HG02623 (cell line): Measurements from ENCODE around the gene DNAH11.
"Not testable (repeated sequence)": the region's sequence is repeated elsewhere in the genome, so short reads cannot be mapped to it uniquely, and the experiment has no call there.

ENCODE experiments used
- ATAC-seq: cut with Tn5 transposase; IDR thresholded peaks from one replicate; pipeline ENCODE4 v1.9.1; 2021; ENCODE audit warnings: moderate library complexity; ENCODE audit not compliant: unreplicated experiment

The DNAH11 gene

GRCh38 chr7:21704359-21704758 is 161.5 kb downstream of the DNAH11 start:
- no peak for ATAC-seq

- no peak for ATAC-seq
These were observed 163.3 kb downstream of the DNAH11 start for GRCh38 chr7:21706131-21706530.

- ATAC-seq = no peak
These were observed 164.7 kb downstream of the DNAH11 start for GRCh38 chr7:21707566-21707965.

- ATAC-seq = no peak
These were observed 165.3 kb downstream of the DNAH11 start for GRCh38 chr7:21708096-21708495.

- ATAC-seq = no peak
These were observed 174.5 kb downstream of the DNAH11 start for GRCh38 chr7:21717323-21717722.

GRCh38 chr7:21718391-21718790 is 175.6 kb downstream of the DNAH11 start:
- ATAC-seq = no peak

- no peak for ATAC-seq
These were observed 177.0 kb downstream of the DNAH11 start for GRCh38 chr7:21719846-21720245.

GRCh38 chr7:21722371-21722770 is 179.5 kb downstream of the DNAH11 start:
- no peak for ATAC-seq

GRCh38 chr7:21724562-21724961 is 181.7 kb downstream of the DNAH11 start:
- ATAC-seq = no peak

GRCh38 chr7:21730399-21730798 is 187.6 kb downstream of the DNAH11 start:
- no peak for ATAC-seq

- no peak for ATAC-seq
These were observed 189.1 kb downstream of the DNAH11 start for GRCh38 chr7:21731977-21732376.

- ATAC-seq = not testable (repeated sequence)
These were observed 190.1 kb downstream of the DNAH11 start for GRCh38 chr7:21732956-21733355.

- no peak for ATAC-seq
These were observed 191.0 kb downstream of the DNAH11 start for GRCh38 chr7:21733837-21734236.

GRCh38 chr7:21743493-21743892 is 200.7 kb downstream of the DNAH11 start:
- no peak for ATAC-seq

GRCh38 chr7:21746949-21747348 is 204.1 kb downstream of the DNAH11 start:
- ATAC-seq = no peak

GRCh38 chr7:21747806-21748205 is 205.0 kb downstream of the DNAH11 start:
- ATAC-seq = no peak

- no peak for ATAC-seq
These were observed 206.5 kb downstream of the DNAH11 start for GRCh38 chr7:21749378-21749777.

GRCh38 chr7:21753071-21753470 is 210.2 kb downstream of the DNAH11 start:
- no peak for ATAC-seq

GRCh38 chr7:21754963-21755362 is 212.1 kb downstream of the DNAH11 start:
- ATAC-seq = no peak

GRCh38 chr7:21757537-21758282 is 214.9 kb downstream of the DNAH11 start:
- no peak for ATAC-seq

- no peak for ATAC-seq
These were observed 215.4 kb downstream of the DNAH11 start for GRCh38 chr7:21758286-21758685.

GRCh38 chr7:21762469-21762868 is 219.6 kb downstream of the DNAH11 start:
- ATAC-seq = no peak

GRCh38 chr7:21763818-21764217 is 221.0 kb downstream of the DNAH11 start:
- ATAC-seq = no peak
